Ascending aorta (tissue), 2 donors: Measurements from ENCODE around the gene NCK2. TPM values are rescaled to one million over a fixed set of nuclear protein-coding genes. Genes with fewer than 3 reads are reported as not detected.

Source experiments
- DNase-seq, 2 donors: peaks; one replicate each; pipeline ENCODE4 v3.0.0-alpha.2; 2019; ENCODE audit warnings: low spot score in 2 of 2
- H3K27ac ChIP-seq, 2 donors: fragments of 200-600 bp; sonication (generic); one replicate each; pipeline ENCODE4 v1.5.1; 2016 to 2017; ENCODE audit warnings: mild to moderate bottlenecking in 1 of 2
- H3K27me3 ChIP-seq: fragments of 200-600 bp; sonication (generic); one replicate; pipeline ENCODE4 v1.5.1; 2017
- H3K36me3 ChIP-seq, 2 donors: fragments of 200-600 bp; sonication (generic); one replicate each; pipeline ENCODE4 v1.5.1; 2016
- H3K4me1 ChIP-seq, 2 donors: fragments of 200-600 bp; sonication (generic); one replicate each; pipeline ENCODE4 v1.5.1; 2016 to 2017; ENCODE audit warnings: mild to moderate bottlenecking in 1 of 2
- H3K4me3 ChIP-seq, 2 donors: fragments of 200-600 bp; sonication (generic); one replicate each; pipeline ENCODE4 v1.5.1; 2016 to 2017; ENCODE audit warnings: mild to moderate bottlenecking in 1 of 2
- H3K9me3 ChIP-seq, 2 donors: fragments of 200-600 bp; sonication (generic); one replicate each; pipeline ENCODE4 v1.5.1; 2016
- intact Hi-C: fragments of 100-400 bp; cut with DNase I; formaldehyde crosslinking; loops from one replicate; pipeline ENCODE4 v1.15.1; 2023
- total RNA-seq: library from RNA; depleted of rRNA; stranded (reverse); fragments of >200 nt; gene quantifications from one replicate; pipeline ENCODE4 v1.1.0, GENCODE V29; 2016
- TF ChIP-seq, protein P1 (sequence below), 3 experiments: fragments of 200-600 bp in 2 of 3; fragments of 450-650 bp in 1 of 3; sonication (generic) in 2 of 3; IDR thresholded peaks; one replicate each; pipeline ENCODE4 v1.5.1; 2016 to 2019; ENCODE audit warnings: antibody characterized with exemption in 3 of 3, mild to moderate bottlenecking in 1 of 3, moderate library complexity in 1 of 3

The NCK2 gene
- total RNA-seq, 1 donor from 2014 or later = 57.6 TPM

DNA sequence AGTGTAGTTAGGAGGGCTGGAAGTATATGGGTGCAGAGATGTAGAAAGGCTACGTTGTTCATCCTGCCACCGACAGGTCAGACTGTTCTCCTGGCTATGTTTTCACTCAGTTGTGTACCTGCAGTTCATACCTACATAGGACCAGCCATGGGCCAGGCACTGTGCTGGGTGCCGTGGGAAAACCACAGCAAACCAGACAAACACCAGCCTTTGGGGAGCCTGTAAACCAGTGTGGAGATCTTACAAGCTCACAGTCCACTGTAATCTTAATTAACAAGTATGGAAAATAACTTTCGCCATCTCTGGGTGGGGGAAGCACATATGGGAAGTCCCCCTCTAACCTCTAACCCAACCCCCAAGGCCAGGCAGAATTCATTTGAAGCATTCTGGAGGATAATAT is 12.7 kb downstream of the NCK2 start:
- H3K4me1 ChIP-seq = peaks cover 2 to 8% of the 10 kb centered on the region in 2 donors

DNA sequence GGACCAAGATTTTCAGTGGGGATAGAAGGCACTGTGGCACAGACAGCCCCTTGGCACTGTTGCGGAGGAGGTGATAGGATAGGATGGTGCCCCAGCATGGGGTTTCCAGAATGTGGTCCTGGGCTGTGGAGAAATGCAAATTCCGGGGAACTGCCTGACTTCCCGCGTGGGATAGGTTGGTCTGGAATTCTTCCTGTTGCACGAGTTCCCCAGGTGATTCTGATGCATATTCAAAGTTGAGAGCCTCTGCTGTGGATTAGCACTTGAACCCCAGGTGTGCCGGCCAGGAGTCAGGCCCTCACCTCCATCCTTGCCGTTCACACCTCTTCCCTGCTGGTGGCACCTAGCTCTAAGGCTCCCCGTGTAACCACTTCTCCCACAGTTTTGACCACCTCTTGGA is 15.5 kb downstream of the NCK2 start:
- no peak overlapping the region for H3K4me3 ChIP-seq
- no peaks in the 10 kb centered on the region for H3K27me3 ChIP-seq
- H3K27ac ChIP-seq = no peak overlapping the region
- no peak for DNase-seq
- intact Hi-C loops = no loop called here
- TF ChIP-seq, protein P1, sequence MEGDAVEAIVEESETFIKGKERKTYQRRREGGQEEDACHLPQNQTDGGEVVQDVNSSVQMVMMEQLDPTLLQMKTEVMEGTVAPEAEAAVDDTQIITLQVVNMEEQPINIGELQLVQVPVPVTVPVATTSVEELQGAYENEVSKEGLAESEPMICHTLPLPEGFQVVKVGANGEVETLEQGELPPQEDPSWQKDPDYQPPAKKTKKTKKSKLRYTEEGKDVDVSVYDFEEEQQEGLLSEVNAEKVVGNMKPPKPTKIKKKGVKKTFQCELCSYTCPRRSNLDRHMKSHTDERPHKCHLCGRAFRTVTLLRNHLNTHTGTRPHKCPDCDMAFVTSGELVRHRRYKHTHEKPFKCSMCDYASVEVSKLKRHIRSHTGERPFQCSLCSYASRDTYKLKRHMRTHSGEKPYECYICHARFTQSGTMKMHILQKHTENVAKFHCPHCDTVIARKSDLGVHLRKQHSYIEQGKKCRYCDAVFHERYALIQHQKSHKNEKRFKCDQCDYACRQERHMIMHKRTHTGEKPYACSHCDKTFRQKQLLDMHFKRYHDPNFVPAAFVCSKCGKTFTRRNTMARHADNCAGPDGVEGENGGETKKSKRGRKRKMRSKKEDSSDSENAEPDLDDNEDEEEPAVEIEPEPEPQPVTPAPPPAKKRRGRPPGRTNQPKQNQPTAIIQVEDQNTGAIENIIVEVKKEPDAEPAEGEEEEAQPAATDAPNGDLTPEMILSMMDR (IDR thresholded peaks at IDR 0.05) = no peak
- H3K4me1 ChIP-seq = peaks cover 2 to 20% of the 10 kb centered on the region in 2 donors
- H3K36me3 ChIP-seq = no peaks in the 10 kb centered on the region
- no peaks in the 10 kb centered on the region for H3K9me3 ChIP-seq

More for the DNA sequence above, 12.7 kb downstream of the NCK2 start:
- no peaks in the 10 kb centered on the region for H3K36me3 ChIP-seq
- no peaks in the 10 kb centered on the region for H3K27me3 ChIP-seq
- no peak for DNase-seq
- H3K9me3 ChIP-seq = no peaks in the 10 kb centered on the region
- TF ChIP-seq, protein P1 (IDR thresholded peaks at IDR 0.05) = no peak
- H3K27ac ChIP-seq = no peak overlapping the region
- H3K4me3 ChIP-seq = no peak overlapping the region
- intact Hi-C loops = loop anchor here (2.0 kb wide), 1 partner anchor 19 kb away; no protein-coding TSS in a partner anchor

DNA sequence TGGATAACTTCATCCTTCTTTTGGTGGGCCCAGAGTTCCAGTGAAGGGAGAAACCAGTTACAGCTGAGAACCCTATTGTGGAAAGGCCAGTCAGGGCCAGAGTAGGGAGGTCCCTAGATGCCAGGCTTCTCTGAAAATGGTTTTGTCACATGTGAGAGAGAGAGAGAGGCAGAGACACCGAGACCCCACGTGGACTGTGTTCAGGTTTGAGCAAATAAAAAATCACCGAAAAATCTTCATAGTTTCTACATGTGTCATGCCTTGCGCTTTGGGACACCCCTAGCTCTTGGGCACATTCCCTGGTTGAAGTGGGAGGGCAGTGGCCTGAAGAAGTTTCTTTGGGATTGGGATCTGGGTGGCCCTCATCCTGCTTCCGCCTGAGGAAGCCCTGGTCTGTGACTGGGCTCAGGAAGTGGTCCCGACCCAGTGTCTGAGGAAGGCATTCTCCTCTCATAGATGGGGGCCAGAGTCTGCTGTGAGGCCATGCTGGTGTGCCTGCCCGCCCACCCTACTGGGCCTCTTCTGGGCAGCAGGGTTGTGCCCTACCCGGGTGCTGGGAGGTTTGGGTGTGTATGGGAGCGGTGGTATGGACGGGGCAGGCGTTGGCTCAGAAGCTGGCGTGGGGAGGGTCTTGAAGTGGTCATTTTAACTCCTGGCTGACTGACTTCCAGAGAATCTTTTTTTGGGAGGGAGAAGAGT is 16.1 kb downstream of the NCK2 start:
- H3K9me3 ChIP-seq = no peaks in the 10 kb centered on the region
- DNase-seq = no peak
- no peaks in the 10 kb centered on the region for H3K36me3 ChIP-seq
- intact Hi-C loops = no loop called here
- H3K27me3 ChIP-seq = no peaks in the 10 kb centered on the region
- no peak overlapping the region for H3K27ac ChIP-seq
- TF ChIP-seq, protein P1 (IDR thresholded peaks at IDR 0.05) = no peak
- H3K4me3 ChIP-seq = no peak overlapping the region
- peaks cover 2 to 20% of the 10 kb centered on the region in 2 donors for H3K4me1 ChIP-seq

DNA sequence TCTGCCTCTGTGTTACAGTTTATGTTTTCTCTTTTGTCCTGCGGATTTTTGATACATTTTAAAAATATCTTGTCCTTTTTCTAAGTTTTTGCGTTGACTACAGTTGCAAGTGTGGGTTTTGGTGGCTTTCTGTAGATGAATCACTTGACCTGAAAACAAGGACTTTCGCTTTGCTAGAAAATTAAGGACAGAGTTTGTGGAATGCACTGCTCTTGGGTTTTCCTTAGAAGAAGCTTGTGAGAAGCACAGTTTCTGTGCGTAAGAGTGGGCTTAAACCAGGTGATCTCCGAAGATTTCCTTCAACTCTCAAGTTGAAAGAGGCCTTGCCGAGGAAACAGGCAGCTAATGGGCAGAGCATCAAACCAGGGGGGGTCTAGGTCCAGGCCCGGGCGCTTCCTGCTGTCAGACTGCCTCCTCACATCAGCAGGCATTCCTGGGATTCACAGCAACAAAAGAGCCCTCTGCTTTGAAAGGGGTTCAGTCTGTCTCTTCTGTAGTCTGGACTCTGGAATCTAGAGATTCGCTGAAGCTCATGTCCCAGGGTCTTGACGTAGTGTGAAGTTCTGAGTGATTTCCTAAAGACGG is 17.3 kb downstream of the NCK2 start:
- Histone ChIP-seq H3K27me3 (no peaks in the 10 kb centered on the region), H3K36me3 (peaks cover 0 to 3% of the 10 kb centered on the region in 2 donors), H3K27ac (no peak overlapping the region), H3K9me3 (no peaks in the 10 kb centered on the region), H3K4me1 (peaks cover 0 to 20% of the 10 kb centered on the region in 2 donors), H3K4me3 (no peak overlapping the region)
- TF ChIP-seq, protein P1 (IDR thresholded peaks at IDR 0.05) = no peak
- DNase-seq = no peak
- intact Hi-C loops = no loop called here

DNA sequence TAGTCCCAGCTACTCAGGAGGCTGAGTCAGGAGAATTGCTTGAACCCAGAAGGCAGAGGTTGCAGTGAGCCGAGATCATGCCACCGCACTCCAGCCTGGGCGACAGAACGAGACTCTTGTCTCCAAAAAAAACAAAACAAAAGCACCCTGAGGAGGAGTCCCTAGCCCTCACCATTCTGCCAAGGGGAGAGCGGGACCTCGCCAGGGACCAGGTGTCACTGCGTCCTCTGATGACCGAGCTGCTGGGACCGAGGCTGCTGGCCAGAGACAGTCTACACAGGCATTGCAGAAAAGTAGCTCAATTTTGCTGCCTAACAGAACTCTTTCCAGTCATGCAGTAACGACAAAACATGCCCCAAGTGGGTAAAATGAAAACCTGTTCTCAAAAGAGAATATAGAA is 18.4 kb downstream of the NCK2 start:
- Histone ChIP-seq H3K9me3 (peaks cover 0 to under 1% of the 10 kb centered on the region in 2 donors), H3K4me1 (peaks cover 0 to 20% of the 10 kb centered on the region in 2 donors)
- TF ChIP-seq, protein P1 (IDR thresholded peaks at IDR 0.05) = no peak

More for the DNA sequence above, 18.4 kb downstream of the NCK2 start:
- H3K27ac ChIP-seq = no peak overlapping the region
- intact Hi-C loops = no loop called here
- no peak for DNase-seq
- H3K27me3 ChIP-seq = no peaks in the 10 kb centered on the region
- peaks cover 0 to 3% of the 10 kb centered on the region in 2 donors for H3K36me3 ChIP-seq
- H3K4me3 ChIP-seq = no peak overlapping the region
